Stomach (tissue), 9 donors: ENCODE measurements around the gene OLFM1. TPM values are rescaled to one million over a fixed set of nuclear protein-coding genes. Genes with fewer than 3 reads are reported as not detected.
A peak's percentile ranks its signal among the peaks of the same experiment; 100 is the strongest.

Experiments used
- DNase-seq, 2 donors: peaks; one replicate each; pipeline versions ENCODE4 v3.0.0 to v3.0.0-alpha.2; 2013 to 2019
- H3K27ac ChIP-seq, 5 donors: fragments of 200-600 bp in 4 of 5; sonication (generic) in 4 of 5; one replicate each; pipeline ENCODE4 v1.5.1; 2013 to 2019; ENCODE audit warnings: mild to moderate bottlenecking in 1 of 5, moderate library complexity in 1 of 5
- H3K27me3 ChIP-seq, 3 donors: fragments of 200-600 bp; sonication (generic); one replicate each; pipeline ENCODE4 v1.5.1; 2017 to 2019; ENCODE audit warnings: mixed run types in 1 of 3
- H3K36me3 ChIP-seq, 4 donors: fragments of 200-600 bp; sonication (generic); 1 replicate in 3 of 4; 2 replicates in 1 of 4; pipeline ENCODE4 v1.5.1; 2016 to 2019
- H3K4me1 ChIP-seq, 4 donors: fragments of 200-600 bp; sonication (generic); one replicate each; pipeline ENCODE4 v1.5.1; 2016 to 2019
- H3K4me3 ChIP-seq, 4 donors: fragments of 200-600 bp; sonication (generic) in 3 of 4; one replicate each; pipeline ENCODE4 v1.5.1; 2016 to 2019; ENCODE audit warnings: mild to moderate bottlenecking in 1 of 4
- H3K9me3 ChIP-seq, 4 donors: fragments of 200-600 bp; sonication (generic); one replicate each; pipeline ENCODE4 v1.5.1; 2016 to 2019
- CTCF ChIP-seq, 7 experiments: fragments of 450-650 bp in 4 of 7; fragments of 200-600 bp in 3 of 7; sonication (generic) in 3 of 7; IDR thresholded peaks; one replicate each; pipeline ENCODE4 v1.5.1; 2016 to 2019; ENCODE audit warnings: antibody characterized with exemption in 7 of 7, control low read depth in 2 of 7, mild to moderate bottlenecking in 1 of 7
- EP300 ChIP-seq: sonication (generic); formaldehyde crosslinking; IDR thresholded peaks from one replicate; pipeline ENCODE4 v1.6.1; 2017; ENCODE audit warnings: antibody characterized with exemption
- POLR2A ChIP-seq, 4 donors: fragments of 450-650 bp; IDR thresholded peaks; one replicate each; pipeline ENCODE4 v1.6.1; 2016; ENCODE audit warnings: antibody characterized with exemption in 4 of 4, control low read depth in 2 of 4, mild to moderate bottlenecking in 1 of 4, moderate library complexity in 1 of 4
- POLR2AphosphoS5 ChIP-seq, 3 donors: sonication (generic); formaldehyde crosslinking; IDR thresholded peaks; one replicate each; pipeline ENCODE4 v1.6.1; 2016; ENCODE audit warnings: antibody characterized with exemption in 3 of 3
- WGBS, 5 donors: extraction: QIAGEN DNeasy Blood & Tissue Kit in 3 of 5; methylation state at CpG; one replicate each; pipeline versions ENCODE4 v1.1.5 to v1.1.7; 2013 to 2018; 5-methylcytosine and 5-hydroxymethylcytosine counted together
- intact Hi-C: fragments of 100-400 bp; cut with DNase I; formaldehyde crosslinking; loops from one replicate; pipeline ENCODE4 v1.15.1; 2023; ENCODE audit warnings: low total_unique reads
- polyA plus RNA-seq, 3 donors: library from polyadenylated mRNA; stranded (reverse); fragments of 200-250 nt; gene quantifications; one replicate each; pipeline ENCODE4 v1.2.3, GENCODE V29; 2013
- total RNA-seq, 5 donors: library from RNA; depleted of rRNA; stranded (reverse); fragments of >200 nt; gene quantifications; one replicate each; pipeline versions ENCODE4 v1.1.0 to v1.2.3, GENCODE V29; 2014 to 2016
- donor health status: healthy with polysubstance abuse.
- donor health status: Bipolar disorder and iron deficiency.
- donor health status: healthy.

The OLFM1 gene
- total and polyA plus RNA-seq, 8 donors: 0.29 to 58.3 (median 10.5) TPM; not detected in 1

DNA sequence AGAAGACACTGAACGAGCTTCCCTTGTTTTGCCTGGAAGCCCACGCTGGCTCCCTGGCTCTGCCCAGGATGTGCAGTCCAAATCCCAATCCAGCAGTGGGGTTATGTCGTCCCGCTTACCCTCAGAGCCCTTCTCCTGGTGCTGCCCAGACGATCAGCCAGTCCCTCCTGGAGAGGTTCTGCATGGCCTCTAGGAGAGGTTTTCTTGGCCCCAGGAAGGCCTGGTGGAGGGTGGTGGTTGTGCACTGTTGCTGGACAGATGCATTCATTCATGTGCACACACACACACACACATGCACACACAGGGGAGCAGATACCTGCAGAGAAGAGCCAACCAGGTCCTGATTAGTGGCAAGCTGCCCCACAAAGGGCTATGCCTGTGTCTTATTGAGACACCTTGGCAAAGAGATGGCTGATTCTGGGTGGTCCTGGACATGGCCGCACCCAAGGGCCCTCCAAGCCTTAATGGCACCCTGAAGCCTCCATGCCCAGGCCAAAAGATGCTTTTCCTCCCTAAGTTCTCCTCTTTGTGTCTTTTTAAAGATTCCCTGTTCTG lies 10.5 kb upstream of the OLFM1 start:
- no peaks in the 10 kb centered on the region for H3K9me3 ChIP-seq
- H3K27ac ChIP-seq: no peak overlapping the region
- no peak for TF ChIP-seq POLR2AphosphoS5 (IDR thresholded peaks at IDR 0.05)
- peaks cover 0 to 24% (median 19%) of the 10 kb centered on the region in 4 donors for H3K4me1 ChIP-seq
- H3K27me3 ChIP-seq: peaks cover 0 to 62% (median 24%) of the 10 kb centered on the region in 3 donors
- peak in 1 of 2 donors; percentile 11 for DNase-seq
- intact Hi-C loops: no loop called here
- no peak overlapping the region for H3K4me3 ChIP-seq
- WGBS, 5 donors: 74 to 80% (median 77%) methylated on average over 5 to 6 of the region's 6 CpGs
- H3K36me3 ChIP-seq: no peaks in the 10 kb centered on the region

DNA sequence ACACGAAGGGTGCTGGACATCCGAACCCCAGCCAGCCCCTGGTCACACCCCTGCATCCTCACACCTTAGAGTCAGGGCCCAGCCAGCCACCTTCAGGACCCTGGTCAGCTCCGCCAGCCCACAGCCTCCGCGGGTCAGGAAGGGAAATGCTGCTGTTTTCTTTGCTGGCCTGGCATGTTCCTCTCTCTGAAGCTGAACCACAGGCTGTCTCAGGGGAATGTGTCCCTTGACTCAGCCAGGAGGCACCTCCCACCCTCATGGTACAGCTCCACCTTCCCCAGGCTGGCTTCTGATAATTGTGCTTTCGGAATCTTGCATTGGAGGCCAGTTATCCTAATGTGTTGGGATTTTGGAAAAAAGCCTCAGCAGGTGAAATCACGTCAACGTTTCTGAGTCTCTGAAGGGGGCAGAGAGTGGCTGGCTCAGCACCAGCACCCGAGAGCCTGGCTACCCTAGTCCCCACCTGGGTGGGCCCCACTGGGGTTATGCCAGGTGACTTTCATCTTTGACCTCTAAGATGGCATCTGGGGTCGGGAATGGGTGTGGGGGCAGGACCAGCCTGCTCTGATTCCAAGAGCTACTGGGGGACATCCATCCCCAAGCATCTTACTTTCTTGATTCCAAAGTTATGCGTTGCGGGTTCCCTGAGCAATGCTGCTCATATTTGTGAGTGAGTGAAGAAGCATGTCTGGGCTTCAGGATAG lies 9.8 kb upstream of the OLFM1 start:
- WGBS, 5 donors: 45 to 56% (median 48%) methylated on average over 6 to 12 of the region's 12 CpGs
- H3K27me3 ChIP-seq: peaks cover 0 to 68% (median 24%) of the 10 kb centered on the region in 3 donors

DNA sequence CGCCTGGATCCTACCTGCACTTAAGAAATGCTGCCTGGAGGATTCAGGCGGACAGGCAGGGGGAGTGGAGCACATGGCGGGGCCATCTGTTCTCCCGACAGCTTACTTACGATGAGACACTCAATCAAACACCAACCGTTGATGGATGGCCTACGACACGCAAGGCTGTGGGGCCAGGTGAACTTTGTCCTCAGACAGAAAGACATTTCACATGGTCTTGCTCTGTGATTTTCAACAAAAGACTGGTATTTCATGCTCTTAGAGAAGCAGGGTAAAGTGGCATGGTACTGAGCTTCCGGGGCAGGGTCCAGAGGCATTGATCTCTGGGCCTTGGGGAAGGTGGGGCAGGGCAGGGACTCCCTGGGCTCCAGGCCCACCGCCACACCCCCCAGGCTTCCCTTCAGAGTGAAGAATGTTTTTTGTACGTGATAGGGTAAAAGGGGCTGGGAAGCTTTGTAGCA lies 9.1 kb upstream of the OLFM1 start:
- no peaks in the 10 kb centered on the region for H3K9me3 ChIP-seq
- DNase-seq: peak in 1 of 2 donors; percentile 8
- no peaks in the 10 kb centered on the region for H3K36me3 ChIP-seq
- peaks cover 0 to 68% (median 24%) of the 10 kb centered on the region in 3 donors for H3K27me3 ChIP-seq
- intact Hi-C loops: no loop called here
- no peak overlapping the region for H3K27ac ChIP-seq
- 67 to 79% (median 72%) methylated on average over 11 of the region's 11 CpGs for WGBS, 5 donors
- peaks cover 0 to 26% (median 19%) of the 10 kb centered on the region in 4 donors for H3K4me1 ChIP-seq
- TF ChIP-seq EP300 (no peak), CTCF (IDR thresholded peaks at IDR 0.05) (no peak), POLR2AphosphoS5 (IDR thresholded peaks at IDR 0.05) (no peak), POLR2A (IDR thresholded peaks at IDR 0.05) (no peak)
- H3K4me3 ChIP-seq: no peak overlapping the region

More for the DNA sequence above, 9.8 kb upstream of the OLFM1 start:
- DNase-seq: peak; percentile 23 to 69
- Histone ChIP-seq H3K4me1 (peaks cover 0 to 24% (median 19%) of the 10 kb centered on the region in 4 donors), H3K9me3 (no peaks in the 10 kb centered on the region), H3K4me3 (no peak overlapping the region), H3K27ac (no peak overlapping the region), H3K36me3 (no peaks in the 10 kb centered on the region)
- intact Hi-C loops: no loop called here
- TF ChIP-seq POLR2A (IDR thresholded peaks at IDR 0.05) (no peak), POLR2AphosphoS5 (IDR thresholded peaks at IDR 0.05) (no peak), CTCF (IDR thresholded peaks at IDR 0.05) (no peak), EP300 (no peak)

- H3K4me3 ChIP-seq: no peak overlapping the region
- intact Hi-C loops: no loop called here
- no peak overlapping the region for H3K27ac ChIP-seq
- WGBS, 5 donors: 74 to 88% (median 83%) methylated on average over 7 of the region's 7 CpGs
- no peaks in the 10 kb centered on the region for H3K9me3 ChIP-seq
- H3K36me3 ChIP-seq: no peaks in the 10 kb centered on the region
- peak in 1 of 2 donors; percentile 13 for DNase-seq
- peaks cover 0 to 32% (median 25%) of the 10 kb centered on the region in 4 donors for H3K4me1 ChIP-seq
- peaks cover 0 to 68% (median 24%) of the 10 kb centered on the region in 3 donors for H3K27me3 ChIP-seq
- TF ChIP-seq POLR2AphosphoS5 (IDR thresholded peaks at IDR 0.05): no peak
- TF ChIP-seq EP300: no peak
- no peak for TF ChIP-seq CTCF (IDR thresholded peaks at IDR 0.05)
- no peak for TF ChIP-seq POLR2A (IDR thresholded peaks at IDR 0.05)
These were observed 8.4 kb upstream of the OLFM1 start for GRCh38 chr9:135079018-135079417.
